ENCODE data around the gene SLC17A2. TPM values are rescaled to one million over a fixed set of nuclear protein-coding genes. Genes with fewer than 3 reads are reported as not detected.

SLC17A2 gene
- total and polyA plus RNA-seq, 2 of the 13 experiments (the other 11 are each of a cell fraction or from before 2014, with no cell fraction given), result 11.2 to 32.4 TPM

- no peak for TF ChIP-seq ZNF513 (CRISPR knock-in tag; conservative IDR thresholded peaks at IDR 0.05)
- peak; percentile 23; the same call in 1 of the 2 replicates for TF ChIP-seq ZNF354B (CRISPR knock-in tag; IDR thresholded peaks at IDR 0.05)
- TF ChIP-seq PHB2 (IDR thresholded peaks at IDR 0.05; ENCODE audit: partially characterized antibody), result no peak
- no peak for TF ChIP-seq SRSF4 (IDR thresholded peaks at IDR 0.05; ENCODE audit: low read depth, low read length, poor library complexity, severe bottlenecking)
- TF ChIP-seq ISX (CRISPR knock-in tag; conservative IDR thresholded peaks at IDR 0.05), result no peak
- peak; percentile 65 for TF ChIP-seq CEBPG (CRISPR knock-in tag; IDR thresholded peaks at IDR 0.05)
- no peak for TF ChIP-seq SMARCE1 (IDR thresholded peaks at IDR 0.05; ENCODE audit: borderline replicate concordance)
- TF ChIP-seq NR2C2 (CRISPR knock-in tag; IDR thresholded peaks at IDR 0.05; ENCODE audit: borderline replicate concordance), result peak; percentile 44
- no peak for TF ChIP-seq SKI (IDR thresholded peaks at IDR 0.05; ENCODE audit: partially characterized antibody)
- peak; percentile 63; the same call in 1 of the 2 replicates for TF ChIP-seq ZNF331 (CRISPR knock-in tag; IDR thresholded peaks at IDR 0.05)
- no peak for TF ChIP-seq ZNF563 (CRISPR knock-in tag; IDR thresholded peaks at IDR 0.05)
- no peak; the same call in 1 of the 2 replicates for TF ChIP-seq MXD4 (CRISPR knock-in tag; IDR thresholded peaks at IDR 0.05)
- TF ChIP-seq POLR2A (IDR thresholded peaks at IDR 0.05; ENCODE audit: insufficient read depth in 1 of 2, low read depth in 2 of 2, low read length in 2 of 2), result no peak
- TF ChIP-seq BRD4 (CRISPR knock-in tag; IDR thresholded peaks at IDR 0.05), result no peak
- no peak for TF ChIP-seq GABPA (IDR thresholded peaks at IDR 0.05; ENCODE audit: low read depth, low read length)
- peak; percentile 43; the same call in 1 of the 2 replicates for TF ChIP-seq GABPA (CRISPR knock-in tag; IDR thresholded peaks at IDR 0.05; ENCODE audit: low read depth)
- no peak for TF ChIP-seq MEIS2 (CRISPR knock-in tag; IDR thresholded peaks at IDR 0.05)
- peak; percentile 32; the same call in 1 of the 2 replicates for TF ChIP-seq TMF1 (CRISPR knock-in tag; IDR thresholded peaks at IDR 0.05; ENCODE audit: low read depth)
- TF ChIP-seq RARG (CRISPR knock-in tag; IDR thresholded peaks at IDR 0.05; ENCODE audit: low read depth), result no peak
- no peak for TF ChIP-seq CHD4 (IDR thresholded peaks at IDR 0.05; ENCODE audit: borderline replicate concordance, low read length)
- no peak for TF ChIP-seq PCBP2 (optimal IDR thresholded peaks at IDR 0.05; ENCODE audit: low read depth, low read length, poor library complexity, severe bottlenecking)
- TF ChIP-seq RNF219 (CRISPR knock-in tag; IDR thresholded peaks at IDR 0.05), result peak; percentile 64; the same call in 1 of the 2 replicates
- no peak for TF ChIP-seq MXD1 (CRISPR knock-in tag; IDR thresholded peaks at IDR 0.05)
- TF ChIP-seq ZNF552 (CRISPR knock-in tag; IDR thresholded peaks at IDR 0.05; ENCODE audit: borderline replicate concordance), result no peak
Measured at GRCh38 chr6:25930532-25931410, at the start of gene SLC17A2 (continued).
